NCI-H1930 (cell line): ENCODE data around the gene IL9.
"Not testable (repeated sequence)": the region's sequence is repeated elsewhere in the genome, so short reads cannot be mapped to it uniquely, and the experiment has no call there.

Experiments used
- DNase-seq, 2 experiments: peaks; one replicate each; lab custom pipeline; 2025; lab: John Stamatoyannopoulos, UW

IL9 gene

DNA sequence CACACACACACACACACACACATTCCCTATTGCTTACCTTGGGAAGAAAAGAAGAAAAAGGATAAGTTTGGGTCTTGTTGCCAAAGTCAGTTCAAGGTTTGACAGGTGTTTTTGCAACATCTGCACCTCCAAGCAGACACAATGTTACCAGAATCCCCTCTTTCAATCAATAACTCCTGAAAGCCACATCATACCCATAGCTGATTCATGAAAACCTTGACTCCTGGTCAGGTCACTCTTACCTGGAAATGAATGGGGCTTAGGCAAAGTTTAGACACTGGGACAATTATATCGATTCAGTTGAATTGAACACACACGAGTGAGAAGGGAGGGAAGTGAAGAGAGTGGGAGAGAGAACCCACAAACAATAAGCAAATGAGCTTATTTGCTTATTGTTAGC, 27.0 kb downstream of the IL9 start:
- DNase-seq: no peak

DNA sequence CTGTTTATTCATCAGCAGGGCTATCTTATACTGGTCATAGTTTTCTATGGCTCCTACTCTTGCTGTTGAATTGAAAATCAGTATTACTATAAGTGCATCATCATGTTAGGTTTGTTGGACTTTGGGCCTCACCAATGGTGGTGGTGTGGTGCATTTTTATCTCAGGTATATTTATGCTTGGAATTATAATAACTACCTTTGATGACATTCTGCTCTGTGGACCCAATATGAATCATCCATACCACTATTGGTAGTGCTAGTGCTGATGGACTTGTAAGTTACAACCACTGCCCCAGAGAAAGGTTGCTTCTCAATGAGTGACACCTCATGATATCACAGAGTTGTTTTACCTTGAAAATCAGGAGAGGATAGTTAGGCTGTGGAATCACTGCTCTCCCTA, 28.0 kb downstream of the IL9 start:
- DNase-seq: no peak

DNA sequence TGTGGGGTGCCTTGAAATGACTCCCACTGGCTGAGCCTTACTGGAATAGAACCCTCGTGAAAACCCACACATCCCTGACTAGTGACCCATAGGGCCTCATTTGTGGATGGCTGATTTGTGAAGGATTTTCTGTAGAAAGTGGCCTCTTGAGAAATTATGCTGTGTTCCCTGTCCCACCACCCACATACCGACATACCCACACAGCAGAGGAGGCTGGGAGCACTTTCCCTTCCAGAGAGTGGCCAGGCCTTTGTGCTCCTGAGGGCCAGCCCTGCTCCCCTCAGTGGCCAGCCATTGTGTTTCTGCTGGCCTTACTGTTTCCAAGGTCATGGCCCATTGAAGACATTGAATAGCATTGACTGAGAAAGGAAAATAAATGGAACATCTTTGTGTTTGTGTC, 29.6 kb downstream of the IL9 start:
- DNase-seq: no peak

DNA sequence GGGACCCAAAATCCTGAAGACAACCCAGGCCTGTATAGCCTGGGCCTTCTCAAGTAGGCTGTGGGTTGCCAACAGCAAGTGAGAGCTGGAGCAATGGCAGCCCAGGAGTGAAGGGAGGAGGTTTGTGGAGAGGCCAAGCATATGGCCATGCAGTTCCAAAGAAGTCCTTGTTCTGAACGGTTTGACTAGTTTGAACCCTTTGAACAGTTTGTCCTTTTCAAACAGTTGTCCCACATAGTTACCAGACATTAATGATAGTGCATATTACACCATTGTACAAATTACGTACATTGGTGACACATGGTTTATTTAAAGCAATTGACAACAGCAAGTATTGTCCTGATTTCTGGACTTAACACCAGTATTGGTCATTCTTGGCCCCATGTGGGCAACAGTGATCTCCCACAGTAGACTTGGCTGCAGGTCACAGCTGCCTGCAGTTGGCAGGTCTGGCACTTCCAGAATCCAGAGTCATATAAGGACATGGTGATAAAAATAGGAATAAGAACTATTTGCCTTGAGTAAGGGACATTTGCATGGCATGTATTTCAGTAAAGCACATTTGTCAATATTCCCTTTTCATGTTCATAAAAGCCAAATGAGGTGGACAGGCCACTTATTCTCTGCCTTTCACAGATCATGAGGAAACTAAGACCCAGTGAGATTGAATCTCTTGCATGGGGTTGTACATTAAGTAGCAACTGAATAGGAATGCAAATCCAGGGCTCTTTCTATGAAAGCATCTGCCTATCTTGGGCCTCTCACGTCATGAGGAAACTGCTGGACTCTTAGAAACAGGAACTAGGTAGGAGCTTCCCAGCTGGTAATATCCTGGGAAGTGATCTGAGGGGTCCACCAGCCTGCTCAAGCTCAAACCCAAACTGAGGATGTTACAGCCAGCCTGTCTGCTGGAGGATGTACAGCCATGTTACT, 30.9 kb downstream of the IL9 start:
- no peak for DNase-seq

DNA sequence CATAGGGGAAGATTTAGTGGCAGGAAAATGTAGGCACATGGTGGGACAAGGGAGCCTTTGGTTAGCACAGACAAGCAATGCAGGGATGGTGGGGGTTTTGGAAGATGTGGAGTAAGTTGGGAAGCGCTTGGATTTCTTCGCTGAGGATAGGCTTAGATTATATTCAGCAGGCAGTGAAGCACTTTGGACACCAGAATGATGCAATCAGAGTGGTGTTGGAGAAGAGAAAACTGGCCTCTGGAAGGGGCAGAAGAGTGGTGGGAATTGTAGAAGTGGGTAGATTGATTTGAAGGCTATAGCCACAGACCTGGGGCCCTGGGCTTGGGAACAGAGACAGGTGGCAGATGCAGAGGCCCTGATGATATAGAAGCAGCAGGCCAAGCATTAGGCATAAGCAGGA, 32.9 kb downstream of the IL9 start:
- DNase-seq: no peak

DNA sequence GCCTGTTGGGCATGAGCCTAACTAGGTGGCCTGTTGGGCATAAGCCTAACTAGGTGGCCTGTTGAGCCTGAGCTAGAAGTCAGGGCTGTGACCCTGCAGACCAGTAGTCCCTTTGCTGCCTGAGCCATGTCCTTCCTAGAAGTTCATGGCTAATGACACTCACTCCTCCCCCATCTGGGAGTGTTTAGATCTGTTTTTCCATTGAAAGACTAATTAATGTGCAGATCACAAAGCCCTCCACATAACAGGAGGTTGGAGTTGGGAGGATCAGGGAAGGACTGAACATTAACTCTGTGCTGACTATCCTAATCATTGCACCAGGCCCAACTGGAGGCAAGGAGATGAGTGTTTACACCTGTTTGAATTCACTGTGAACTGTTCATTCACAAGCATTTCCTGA, 33.6 kb downstream of the IL9 start:
- no peak for DNase-seq

DNA sequence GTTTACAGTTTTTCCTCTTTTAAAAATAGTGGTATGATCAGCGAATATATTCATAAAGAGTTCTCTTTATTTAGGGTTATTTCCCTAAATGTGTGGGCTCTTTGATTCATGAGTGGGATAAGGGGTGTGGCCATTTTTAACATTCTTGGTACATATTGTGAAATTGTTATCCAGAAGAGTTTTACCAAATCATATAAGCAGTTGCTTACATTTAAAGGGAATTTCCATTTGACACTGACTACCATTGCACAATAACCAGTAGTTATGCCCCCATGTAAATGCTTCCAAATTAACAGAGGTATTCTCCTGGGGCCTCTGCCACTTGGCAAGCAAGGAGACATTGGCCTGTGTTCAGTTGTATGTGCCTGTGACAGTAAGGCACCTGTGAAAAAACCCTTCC, 34.0 kb downstream of the IL9 start:
- DNase-seq: no peak

DNA sequence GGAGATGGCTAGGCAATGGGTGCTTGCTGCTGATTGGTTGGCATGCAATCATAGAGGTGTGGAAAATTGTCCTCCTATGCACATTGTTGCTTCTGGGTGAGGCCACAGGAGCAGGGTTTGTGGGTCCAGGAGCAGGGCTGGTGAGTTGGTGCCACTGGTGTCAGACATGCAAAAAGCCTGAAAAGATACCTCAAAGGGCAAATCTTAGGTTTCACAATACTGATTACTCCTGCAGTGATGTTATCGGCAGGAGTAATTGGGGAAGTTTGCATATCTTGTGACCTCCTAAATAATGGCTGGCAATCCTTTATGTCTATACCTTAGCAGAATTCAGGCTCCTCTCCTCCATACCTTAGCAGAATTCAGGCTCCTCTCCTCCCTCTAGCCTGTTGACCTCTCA, 36.0 kb downstream of the IL9 start:
- no peak for DNase-seq

DNA sequence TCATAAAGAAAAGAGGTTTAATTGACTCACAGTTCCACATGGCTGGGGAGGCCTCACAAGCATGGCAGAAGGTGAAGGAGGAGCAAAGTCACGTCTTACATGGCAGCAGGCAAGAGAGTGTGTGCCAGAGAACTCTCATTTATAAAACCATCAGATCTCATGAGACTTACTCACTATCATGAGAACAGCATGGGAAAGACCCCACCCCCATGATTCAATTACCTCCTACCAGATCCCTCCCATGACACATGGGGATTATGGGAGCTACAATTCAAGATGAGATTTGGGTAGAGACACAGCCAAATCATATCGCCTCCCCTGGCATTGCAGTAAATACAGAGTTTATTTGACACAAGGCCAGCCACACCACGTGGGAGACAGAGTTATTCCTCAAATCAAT, 36.5 kb downstream of the IL9 start:
- DNase-seq: not testable (repeated sequence)

DNA sequence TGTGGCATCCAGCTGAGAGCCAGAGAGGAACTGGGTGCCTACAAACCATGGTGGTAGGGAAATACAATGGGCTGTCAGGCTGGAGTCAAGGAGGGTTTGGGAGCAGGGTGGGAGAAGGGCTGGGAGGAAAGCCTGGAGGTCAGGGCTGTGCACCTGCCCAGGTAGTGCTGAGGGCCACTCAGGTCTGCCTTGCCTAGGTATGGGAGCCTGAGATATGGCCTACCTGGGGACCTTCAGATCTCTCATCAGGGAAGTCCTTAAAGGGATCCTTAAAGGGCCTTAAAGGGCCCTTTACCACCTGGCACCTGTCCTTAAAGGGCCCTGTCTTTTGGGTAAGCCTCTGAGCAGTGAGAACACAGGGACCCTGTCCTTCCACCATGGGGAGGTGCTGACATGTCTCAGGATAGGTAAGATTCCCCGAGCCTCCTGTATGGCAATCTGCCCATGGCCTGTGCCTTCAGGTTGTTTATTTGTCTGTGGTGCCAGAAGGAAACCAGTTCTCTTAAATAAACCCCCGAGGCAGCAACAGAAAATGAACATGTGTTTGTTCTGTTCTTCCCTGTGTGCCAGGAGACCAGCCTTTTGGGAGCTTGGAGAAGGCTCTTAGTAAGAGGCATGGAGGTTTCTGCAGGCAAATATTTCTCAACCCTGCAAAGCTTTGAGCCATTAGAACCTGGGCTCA, 37.9 kb downstream of the IL9 start:
- DNase-seq: no peak

DNA sequence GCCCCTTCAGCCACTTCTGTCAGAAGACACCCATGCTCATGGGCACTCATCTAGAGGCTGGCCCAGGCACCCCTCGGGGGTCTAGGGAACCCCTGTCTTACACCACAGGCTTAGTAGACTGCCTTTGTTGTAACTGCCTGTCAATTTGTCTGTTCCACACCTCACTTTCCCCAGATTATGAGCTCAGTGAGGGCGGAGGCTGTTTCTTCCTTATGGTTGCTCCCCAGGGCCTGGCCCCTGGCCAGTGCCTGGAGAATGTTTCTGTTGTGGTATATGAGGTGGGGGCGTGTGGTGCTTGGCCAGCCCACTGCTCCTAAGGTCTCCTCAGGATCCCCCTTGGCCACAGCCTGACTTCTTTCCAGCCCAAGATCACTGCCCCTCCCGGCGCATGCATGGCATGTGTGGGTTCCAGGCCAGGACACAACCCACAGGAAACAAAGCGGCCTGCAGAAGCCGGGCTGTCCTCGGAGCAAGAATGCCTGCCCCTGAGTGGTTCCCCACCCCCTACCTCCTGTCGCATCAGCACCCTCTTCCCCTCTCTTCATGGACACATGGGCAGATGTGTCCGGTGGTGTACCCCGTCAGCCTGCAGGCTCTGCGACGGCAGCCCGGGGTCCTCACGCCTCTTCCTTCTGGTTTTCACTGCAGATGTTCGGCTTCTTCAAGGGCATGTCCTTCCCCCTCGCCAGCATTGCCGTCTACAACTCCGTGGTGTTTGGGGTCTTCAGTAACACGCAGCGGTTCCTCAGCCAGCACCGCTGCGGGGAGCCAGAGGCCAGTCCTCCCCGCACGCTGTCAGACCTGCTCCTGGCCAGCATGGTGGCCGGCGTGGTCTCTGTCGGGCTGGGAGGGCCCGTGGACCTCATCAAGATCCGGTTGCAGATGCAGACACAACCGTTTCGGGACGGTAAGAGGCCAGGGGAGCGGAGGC, 43.5 kb downstream of the IL9 start:
- DNase-seq: no peak

DNA sequence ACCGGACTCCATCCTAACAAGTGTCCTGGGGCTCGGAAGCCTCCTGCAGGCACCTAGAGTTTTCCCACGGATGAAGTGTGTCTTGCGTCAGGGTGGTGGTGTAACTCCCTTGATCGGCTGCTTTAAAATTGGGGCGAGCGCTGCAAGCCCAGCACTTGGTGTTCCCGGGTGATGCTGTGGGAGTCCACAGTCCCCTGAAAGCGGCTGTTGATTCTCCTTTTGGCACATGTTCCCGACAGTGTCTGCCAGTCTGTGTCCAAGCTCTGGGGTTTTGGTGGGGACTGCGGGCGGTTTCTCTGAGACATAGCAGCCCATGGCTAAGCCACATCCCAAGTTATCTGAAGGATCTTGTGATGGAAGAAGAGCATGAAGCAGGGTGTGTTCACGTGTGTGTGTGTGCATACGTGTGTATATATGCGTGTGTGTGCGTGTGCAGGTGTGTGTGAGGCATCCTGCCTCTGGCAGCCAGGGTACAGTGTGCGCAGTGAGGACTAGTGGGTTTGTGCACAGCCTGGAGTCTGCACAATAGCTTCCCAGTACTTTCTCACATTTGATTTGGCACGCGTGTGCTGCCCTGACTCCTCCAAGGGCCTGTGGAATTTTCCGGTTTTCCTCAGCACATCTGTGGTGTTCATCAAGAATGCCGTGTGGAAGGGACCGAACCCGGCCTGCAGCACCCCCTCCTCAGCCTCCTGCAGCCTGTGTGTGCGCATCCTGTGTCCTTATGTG, 44.3 kb downstream of the IL9 start:
- DNase-seq: no peak

DNA sequence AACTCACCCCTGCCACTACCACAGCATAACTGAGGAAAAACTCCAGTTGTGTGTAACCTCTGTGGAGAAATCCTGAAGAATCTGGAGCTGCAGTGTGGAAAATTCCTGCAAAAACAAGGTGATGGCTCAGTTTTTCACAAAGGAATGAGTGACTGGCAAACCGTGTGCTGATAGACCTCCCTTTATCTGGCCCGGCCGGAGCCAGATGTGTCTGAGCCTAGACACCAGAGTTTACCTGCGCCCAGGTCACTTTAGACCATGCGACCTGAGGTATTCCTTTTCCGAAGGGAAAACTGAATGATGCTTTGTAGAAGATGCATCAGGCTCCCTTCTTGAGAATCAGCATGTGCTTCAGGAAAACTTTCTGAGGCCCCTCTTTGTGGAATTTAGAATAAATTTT, 45.0 kb downstream of the IL9 start:
- no peak for DNase-seq

DNA sequence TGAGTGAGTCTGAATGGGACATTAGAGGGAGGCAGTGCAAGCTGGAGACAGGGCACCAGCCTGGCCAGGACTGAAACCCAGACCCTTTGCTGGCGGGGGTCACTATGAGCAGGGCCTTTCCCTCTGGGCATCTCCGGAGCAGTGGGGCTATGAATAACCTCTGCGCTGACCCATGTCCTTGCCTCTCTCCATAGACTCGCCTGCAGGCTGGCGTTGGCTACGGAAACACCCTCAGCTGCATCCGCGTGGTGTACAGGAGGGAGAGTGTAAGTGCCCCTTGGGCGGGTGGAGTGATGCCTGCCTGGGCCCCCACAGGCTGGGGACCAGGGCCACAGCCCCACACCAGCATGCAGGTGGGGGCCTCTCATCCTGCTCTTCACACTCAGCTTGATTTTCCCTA, 45.4 kb downstream of the IL9 start:
- no peak for DNase-seq

DNA sequence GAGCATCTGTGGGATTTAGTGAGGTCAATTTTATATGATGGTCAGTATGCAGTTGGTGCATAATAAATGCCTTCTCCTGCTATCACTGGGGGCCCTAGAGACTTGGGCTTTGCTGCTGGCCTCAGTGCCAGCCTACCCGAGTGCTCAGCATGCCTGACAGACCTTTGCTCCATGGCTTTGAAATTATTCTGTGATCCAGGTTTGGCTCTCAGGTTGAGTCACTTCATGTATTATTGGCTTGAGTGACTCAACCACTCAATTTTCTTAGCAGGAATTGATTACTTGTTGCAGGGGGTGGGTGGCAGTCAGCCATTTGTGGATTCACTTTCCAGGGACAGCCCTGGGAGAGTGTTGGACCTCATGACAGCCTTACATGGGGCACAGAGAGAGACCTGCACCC, 47.7 kb downstream of the IL9 start:
- no peak for DNase-seq

DNA sequence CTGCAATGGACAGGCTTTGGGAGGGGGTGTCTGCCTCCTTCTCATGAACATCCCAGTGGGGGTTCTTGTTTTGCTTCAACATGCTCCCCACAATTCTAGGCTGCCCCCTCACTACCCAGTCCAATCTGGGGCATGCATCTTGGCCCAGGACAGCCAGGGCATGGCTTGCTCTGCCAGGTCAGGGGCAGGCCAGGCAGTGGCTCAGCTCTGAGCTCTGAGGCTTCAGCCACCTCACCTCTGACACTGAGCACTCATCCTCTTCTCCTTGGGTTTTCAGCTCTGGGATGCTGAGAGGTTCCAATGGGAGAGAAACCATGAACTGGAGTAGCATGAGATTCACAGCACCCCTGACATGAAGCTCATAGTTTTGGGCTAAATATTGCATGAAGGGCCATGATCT, 49.3 kb downstream of the IL9 start:
- no peak for DNase-seq

DNA sequence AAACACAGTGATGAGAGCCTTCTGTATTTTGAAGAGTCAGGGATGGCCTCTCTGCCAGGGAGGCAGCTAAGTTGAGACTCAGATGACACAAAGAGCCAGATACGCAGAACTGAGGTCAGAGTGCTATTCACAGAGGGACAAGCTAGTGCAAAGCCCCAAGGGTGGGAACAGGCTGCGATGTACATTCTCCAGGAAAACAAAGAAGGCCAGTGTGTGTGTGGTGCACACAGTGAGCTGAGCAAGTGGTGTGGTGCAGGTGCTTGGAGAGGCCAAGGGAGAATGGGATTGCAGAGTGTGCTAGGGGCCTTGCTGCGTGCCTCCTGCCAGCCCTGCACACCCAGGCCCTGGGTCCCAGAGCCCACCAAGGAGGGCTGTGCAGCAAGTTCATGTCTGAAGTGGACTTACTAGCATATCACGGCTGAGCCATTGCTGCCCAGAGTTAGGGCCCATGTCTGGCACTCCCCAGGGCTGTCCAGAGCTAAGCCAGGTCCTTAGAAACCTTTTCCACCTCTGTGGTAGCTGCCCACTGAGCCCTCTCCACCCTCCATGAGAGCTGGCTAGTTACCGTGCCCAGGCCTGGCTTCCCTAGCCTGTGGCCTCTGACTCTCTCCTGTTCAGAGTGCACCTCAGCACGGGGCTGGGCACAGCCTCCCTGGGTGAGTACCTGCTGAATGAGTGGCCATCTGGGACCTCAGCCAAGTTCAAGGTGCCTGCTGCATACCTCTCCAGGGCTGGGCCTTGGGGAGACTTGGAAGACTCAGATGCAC, 51.9 kb downstream of the IL9 start:
- no peak for DNase-seq

DNA sequence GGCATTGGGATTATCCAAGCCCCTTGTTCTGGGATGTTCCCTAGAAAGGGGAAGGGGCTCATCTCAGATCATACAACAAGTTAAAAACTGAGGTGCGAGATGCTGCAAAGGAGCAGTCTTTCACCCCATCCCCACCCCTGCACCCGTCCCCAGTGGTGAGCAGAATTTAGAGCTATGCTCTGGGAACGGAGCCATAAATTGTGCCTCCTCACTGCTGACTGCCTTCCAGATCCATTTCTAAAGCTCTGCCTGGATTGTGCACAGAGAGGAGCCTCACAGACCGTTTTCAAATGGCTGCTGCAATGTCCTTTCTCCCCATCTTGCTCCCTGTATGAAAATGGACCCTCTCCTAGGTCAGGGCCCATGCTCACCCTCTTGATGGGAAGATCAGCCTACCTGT, 52.9 kb downstream of the IL9 start:
- no peak for DNase-seq
